Prostate gland (tissue), 2 donors: ENCODE measurements around the gene PELO. TPM values are rescaled to one million over a fixed set of nuclear protein-coding genes. Genes with fewer than 3 reads are reported as not detected.
"Not testable (repeated sequence)": the region's sequence is repeated elsewhere in the genome, so short reads cannot be mapped to it uniquely, and the experiment has no call there.

Source experiments
- DNase-seq: peaks from one replicate; pipeline ENCODE4 v3.0.0-alpha.2; 2019; ENCODE audit warnings: low spot score
- H3K27ac ChIP-seq, 2 donors: fragments of 200-600 bp; sonication (generic); 2 replicates each; pipeline ENCODE4 v1.5.1; 2017 to 2019
- H3K27me3 ChIP-seq: fragments of 200-600 bp; sonication (generic); replicated peaks from 2 replicates; pipeline ENCODE4 v1.5.1; 2019; ENCODE audit not compliant: insufficient read depth
- H3K36me3 ChIP-seq, 2 donors: fragments of 200-600 bp; sonication (generic); 1 replicate in 1 of 2; 2 replicates in 1 of 2; pipeline versions ENCODE4 v1.5.1 to v1.8.1; 2017 to 2019
- H3K4me1 ChIP-seq: fragments of 200-600 bp; sonication (generic); replicated peaks from 2 replicates; pipeline ENCODE4 v1.5.1; 2019
- H3K4me3 ChIP-seq, 2 donors: fragments of 200-600 bp; sonication (generic); 2 replicates each; pipeline ENCODE4 v1.5.1; 2017 to 2019
- H3K9me3 ChIP-seq: fragments of 200-600 bp; sonication (generic); 2 replicates; pipeline ENCODE4 v1.5.1; 2017
- POLR2A ChIP-seq: fragments of 450-650 bp; IDR thresholded peaks from one replicate; pipeline ENCODE4 v1.6.1; 2016; ENCODE audit warnings: antibody characterized with exemption, mild to moderate bottlenecking
- POLR2AphosphoS5 ChIP-seq: sonication (generic); formaldehyde crosslinking; IDR thresholded peaks from one replicate; pipeline ENCODE4 v1.6.1; 2017; ENCODE audit warnings: antibody characterized with exemption
- WGBS: methylation state at CpG from one replicate; pipeline ENCODE4 v1.1.5; 2018; 5-methylcytosine and 5-hydroxymethylcytosine counted together
- intact Hi-C: fragments of 100-400 bp; cut with DNase I; formaldehyde crosslinking; loops from one replicate; pipeline ENCODE4 v1.14.2; 2022
- total RNA-seq, 2 donors: library from RNA; depleted of rRNA; stranded (reverse); fragments of >200 nt; gene quantifications; one replicate each; pipeline ENCODE4 v1.1.0, GENCODE V29; 2016
- TF ChIP-seq, protein P1 (sequence below), 4 experiments: fragments of 200-600 bp in 2 of 4; fragments of 450-650 bp in 2 of 4; sonication (generic) in 2 of 4; IDR thresholded peaks; 1 replicate in 3 of 4; 2 replicates in 1 of 4; pipeline ENCODE4 v1.5.1; 2016 to 2019; ENCODE audit warnings: antibody characterized with exemption in 4 of 4, mild to moderate bottlenecking in 2 of 4, moderate library complexity in 2 of 4

PELO gene
- total RNA-seq, 2 donors from 2014 or later, result 14.9 to 18.8 TPM

DNA sequence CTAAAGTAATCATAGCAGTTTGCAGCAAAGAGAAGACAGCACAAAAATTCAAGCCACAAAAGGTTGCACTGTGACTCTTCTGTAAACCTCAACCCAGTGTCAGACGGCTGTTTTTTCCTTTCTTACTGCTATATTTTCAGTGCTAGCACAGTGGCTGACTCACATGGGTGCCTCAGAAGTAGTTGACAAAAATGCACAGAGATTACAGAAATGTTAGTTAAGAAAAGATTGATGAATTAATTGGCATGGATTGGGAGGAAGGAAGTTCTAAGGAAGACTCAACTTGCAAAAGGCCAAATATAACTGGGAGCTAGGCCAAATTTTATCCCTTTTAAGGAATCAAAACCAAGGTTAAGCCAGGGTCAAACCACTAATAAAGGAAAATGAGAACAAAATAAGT, 43.7 kb upstream of the PELO start:
- TF ChIP-seq, protein P1, sequence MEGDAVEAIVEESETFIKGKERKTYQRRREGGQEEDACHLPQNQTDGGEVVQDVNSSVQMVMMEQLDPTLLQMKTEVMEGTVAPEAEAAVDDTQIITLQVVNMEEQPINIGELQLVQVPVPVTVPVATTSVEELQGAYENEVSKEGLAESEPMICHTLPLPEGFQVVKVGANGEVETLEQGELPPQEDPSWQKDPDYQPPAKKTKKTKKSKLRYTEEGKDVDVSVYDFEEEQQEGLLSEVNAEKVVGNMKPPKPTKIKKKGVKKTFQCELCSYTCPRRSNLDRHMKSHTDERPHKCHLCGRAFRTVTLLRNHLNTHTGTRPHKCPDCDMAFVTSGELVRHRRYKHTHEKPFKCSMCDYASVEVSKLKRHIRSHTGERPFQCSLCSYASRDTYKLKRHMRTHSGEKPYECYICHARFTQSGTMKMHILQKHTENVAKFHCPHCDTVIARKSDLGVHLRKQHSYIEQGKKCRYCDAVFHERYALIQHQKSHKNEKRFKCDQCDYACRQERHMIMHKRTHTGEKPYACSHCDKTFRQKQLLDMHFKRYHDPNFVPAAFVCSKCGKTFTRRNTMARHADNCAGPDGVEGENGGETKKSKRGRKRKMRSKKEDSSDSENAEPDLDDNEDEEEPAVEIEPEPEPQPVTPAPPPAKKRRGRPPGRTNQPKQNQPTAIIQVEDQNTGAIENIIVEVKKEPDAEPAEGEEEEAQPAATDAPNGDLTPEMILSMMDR (IDR thresholded peaks at IDR 0.05), result no peak
- no peak for TF ChIP-seq POLR2A
- no peak for TF ChIP-seq POLR2AphosphoS5
- H3K27ac ChIP-seq, result no peak overlapping the region

DNA sequence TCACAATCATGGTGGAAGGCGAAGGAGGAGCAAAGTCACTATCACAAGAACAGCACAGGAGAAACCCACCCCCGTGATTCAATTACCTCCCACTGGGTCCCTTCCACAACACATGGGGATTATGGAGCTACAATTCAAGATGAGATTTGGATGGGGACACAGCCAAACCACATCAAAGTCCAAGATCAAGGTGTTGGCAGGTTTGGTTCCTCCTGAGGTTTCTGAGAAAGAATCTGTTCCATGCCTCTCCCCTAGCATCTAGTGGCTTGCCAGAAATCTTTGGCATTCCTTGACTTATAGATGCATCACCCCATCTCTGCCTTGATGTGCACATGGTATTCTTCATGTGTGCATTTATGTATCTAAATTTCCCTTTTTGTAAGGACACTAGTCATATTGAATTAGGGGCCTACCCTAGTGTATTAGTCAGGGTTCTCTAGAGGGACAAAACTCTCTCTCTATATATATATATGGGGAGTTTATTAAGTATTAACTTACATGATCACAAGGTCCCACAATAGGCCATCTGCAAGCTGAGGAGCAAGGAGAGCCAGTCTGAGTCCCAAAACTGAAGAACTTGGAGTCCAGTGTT, 42.8 kb upstream of the PELO start:
- intact Hi-C loops, DNase-seq, H3K4me3 ChIP-seq, H3K27ac ChIP-seq, H3K27me3 ChIP-seq, H3K36me3 ChIP-seq, H3K9me3 ChIP-seq, H3K4me1 ChIP-seq: not testable (repeated sequence)
- WGBS, result 79% methylated on average over 2 of the region's 2 CpGs

More for the DNA sequence above, 43.7 kb upstream of the PELO start:
- Histone ChIP-seq H3K27me3 (no peaks in the 10 kb centered on the region), H3K36me3 (no peaks in the 10 kb centered on the region), H3K9me3 (no peaks in the 10 kb centered on the region), H3K4me3 (no peak overlapping the region), H3K4me1 (no peaks in the 10 kb centered on the region)
- no peak for DNase-seq
- 16% methylated on average over 1 of the region's 1 CpG for WGBS
- intact Hi-C loops, result no loop called here

DNA sequence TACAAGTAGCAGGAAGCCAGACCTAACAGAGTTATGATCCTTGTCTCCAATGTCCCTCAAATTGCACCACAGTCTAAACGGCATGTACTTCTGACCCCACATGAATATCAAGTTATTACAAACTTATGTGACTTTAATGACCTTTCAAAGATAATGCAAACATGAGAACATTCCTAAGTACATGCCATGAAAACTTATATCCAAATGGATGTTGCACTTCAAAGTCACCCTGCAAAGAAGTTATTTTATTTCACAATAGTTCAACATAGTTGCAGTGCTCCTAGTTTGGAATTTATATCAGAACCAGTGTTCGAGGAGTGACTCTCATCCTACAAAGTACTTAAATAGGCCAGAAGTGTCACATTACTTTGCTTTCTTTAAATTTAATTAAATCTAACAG, 41.2 kb upstream of the PELO start:
- Histone ChIP-seq H3K4me1 (no peaks in the 10 kb centered on the region), H3K9me3 (no peaks in the 10 kb centered on the region), H3K27me3 (no peaks in the 10 kb centered on the region), H3K4me3 (no peak overlapping the region), H3K27ac (no peak overlapping the region), H3K36me3 (no peaks in the 10 kb centered on the region)
- TF ChIP-seq POLR2A (no peak), POLR2AphosphoS5 (no peak)
- TF ChIP-seq, protein P1 (IDR thresholded peaks at IDR 0.05), result no peak
- DNase-seq, result no peak
- 51% methylated on average over 2 of the region's 2 CpGs for WGBS
- intact Hi-C loops, result no loop called here

DNA sequence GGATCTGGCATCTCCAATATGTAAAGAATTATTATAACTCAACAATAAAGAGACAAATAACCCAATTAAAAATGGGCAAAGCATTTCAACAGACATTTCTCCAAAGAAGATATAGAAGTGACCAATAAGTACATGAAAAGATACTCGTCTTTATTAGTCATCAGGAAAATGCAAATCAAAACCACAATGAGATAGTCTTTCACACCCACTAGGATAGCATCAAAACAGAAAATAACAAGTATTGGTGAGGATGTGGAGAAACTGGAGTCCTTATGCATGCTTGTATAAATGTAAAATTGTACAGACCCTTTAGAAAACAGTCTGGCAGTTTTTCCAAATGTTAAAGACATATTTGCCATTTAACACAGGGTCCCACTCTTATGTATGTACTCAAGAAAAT, 39.1 kb upstream of the PELO start:
- H3K36me3 ChIP-seq, result no peaks in the 10 kb centered on the region
- H3K9me3 ChIP-seq, result no peaks in the 10 kb centered on the region
- H3K27me3 ChIP-seq, result no peaks in the 10 kb centered on the region
- H3K4me3 ChIP-seq, result no peak overlapping the region
- TF ChIP-seq, protein P1 (IDR thresholded peaks at IDR 0.05), result no peak
- no peak for TF ChIP-seq POLR2A
- TF ChIP-seq POLR2AphosphoS5, result no peak
- WGBS, result 32% methylated on average over 1 of the region's 1 CpG
- no peak overlapping the region for H3K27ac ChIP-seq
- intact Hi-C loops, result no loop called here
- DNase-seq, result no peak
- H3K4me1 ChIP-seq, result no peaks in the 10 kb centered on the region

DNA sequence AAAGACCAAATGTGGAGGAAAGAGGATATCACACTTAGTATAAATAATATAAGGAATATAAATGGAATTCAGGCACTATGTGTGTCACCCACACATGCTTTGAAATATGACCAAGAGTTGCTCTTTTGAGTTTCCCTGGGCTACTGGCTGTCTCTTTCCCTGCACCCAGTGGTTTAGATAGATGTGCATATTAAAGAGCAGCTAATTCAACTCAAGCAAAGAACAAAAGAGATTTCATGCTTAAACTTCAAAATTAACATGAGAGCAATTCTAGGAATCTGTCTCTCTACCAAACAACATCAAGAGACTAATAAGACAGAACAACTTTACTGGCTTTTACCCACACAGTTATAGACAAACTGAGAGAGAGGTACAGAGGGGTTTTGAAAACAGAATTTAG, 38.0 kb upstream of the PELO start:
- intact Hi-C loops, result no loop called here
- no peaks in the 10 kb centered on the region for H3K27me3 ChIP-seq
- TF ChIP-seq, protein P1 (IDR thresholded peaks at IDR 0.05), result no peak
- H3K27ac ChIP-seq, result no peak overlapping the region
- no peak for DNase-seq
- no peaks in the 10 kb centered on the region for H3K36me3 ChIP-seq
- no peaks in the 10 kb centered on the region for H3K9me3 ChIP-seq
- no peak overlapping the region for H3K4me3 ChIP-seq
- no peaks in the 10 kb centered on the region for H3K4me1 ChIP-seq
